CD14-positive monocyte (primary cell): ENCODE data around the gene SUGCT. TPM values are rescaled to one million over a fixed set of nuclear protein-coding genes. Genes with fewer than 3 reads are reported as not detected.

Experiments used
- DNase-seq, 3 donors: peaks; one replicate each; pipeline ENCODE4 v3.0.0-alpha.2; 2011 to 2022
- H2AFZ ChIP-seq: 2 replicates; pipeline ENCODE4 v1.6.0; 2012; ENCODE audit warnings: mild to moderate bottlenecking, low read depth, low read length, inconsistent platforms; ENCODE audit not compliant: insufficient read depth, poor library complexity, severe bottlenecking
- H3K27ac ChIP-seq, 2 donors: 1 replicate in 1 of 2; 2 replicates in 1 of 2; pipeline ENCODE4 v1.5.1; 2012 to 2013; ENCODE audit warnings: low read length in 2 of 2, control low read depth in 1 of 2, inconsistent platforms in 1 of 2, low read depth in 1 of 2, mild to moderate bottlenecking in 1 of 2
- H3K27me3 ChIP-seq, 2 donors: one replicate each; pipeline versions ENCODE4 v1.6.0 to v1.6.1; 2011 to 2013; ENCODE audit warnings: low read length in 2 of 2; ENCODE audit not compliant: control insufficient read depth in 2 of 2, insufficient read depth in 2 of 2
- H3K36me3 ChIP-seq, 2 donors: replicated peaks in 1 of 2; 1 replicate in 1 of 2; 2 replicates in 1 of 2; pipeline versions ENCODE4 v1.5.1 to v1.6.1; 2012 to 2013; ENCODE audit warnings: low read length in 2 of 2, control low read depth in 1 of 2, inconsistent platforms in 1 of 2, mild to moderate bottlenecking in 1 of 2; ENCODE audit not compliant: insufficient read depth in 2 of 2, control insufficient read depth in 1 of 2
- H3K4me1 ChIP-seq, 2 donors: 1 replicate in 1 of 2; 2 replicates in 1 of 2; pipeline versions ENCODE4 v1.5.1 to v1.6.1; 2012 to 2013; ENCODE audit warnings: low read length in 2 of 2, control low read depth in 1 of 2, inconsistent platforms in 1 of 2, mild to moderate bottlenecking in 1 of 2, moderate library complexity in 1 of 2; ENCODE audit not compliant: insufficient read depth in 2 of 2, control insufficient read depth in 1 of 2
- H3K4me2 ChIP-seq: replicated peaks from 2 replicates; pipeline ENCODE3; 2012; ENCODE audit warnings: low read length, moderate library complexity, mild to moderate bottlenecking; ENCODE audit not compliant: poor library complexity, severe bottlenecking; ENCODE audit errors: extremely low read depth
- H3K4me3 ChIP-seq, 3 experiments: fragments of 200-600 bp in 1 of 3; sonication (generic) in 1 of 3; replicated peaks in 1 of 3; 1 replicate in 2 of 3; 2 replicates in 1 of 3; pipeline ENCODE4 v1.5.1; 2011 to 2013; ENCODE audit warnings: low read length in 3 of 3, mild to moderate bottlenecking in 3 of 3, control low read depth in 2 of 3, low read depth in 2 of 3, inconsistent platforms in 1 of 3, moderate library complexity in 1 of 3
- H3K79me2 ChIP-seq: 2 replicates; pipeline ENCODE4 v1.6.0; 2012; ENCODE audit warnings: mild to moderate bottlenecking, control low read depth, inconsistent platforms, low read length, moderate library complexity; ENCODE audit not compliant: insufficient read depth
- H3K9ac ChIP-seq: 2 replicates; pipeline ENCODE4 v1.6.0; 2017; ENCODE audit warnings: low read length, mild to moderate bottlenecking; ENCODE audit not compliant: insufficient read depth, poor library complexity, severe bottlenecking
- H3K9me3 ChIP-seq, 2 donors: replicated peaks in 1 of 2; 1 replicate in 1 of 2; 2 replicates in 1 of 2; pipeline versions ENCODE4 v1.5.1 to v1.6.1; 2012 to 2013; ENCODE audit warnings: low read length in 2 of 2, control low read depth in 1 of 2; ENCODE audit not compliant: control insufficient read depth in 1 of 2, insufficient read depth in 1 of 2
- H4K20me1 ChIP-seq: 2 replicates; pipeline ENCODE4 v1.6.0; 2012; ENCODE audit warnings: mild to moderate bottlenecking, low read length, control low read depth, moderate library complexity; ENCODE audit not compliant: insufficient read depth
- H3K27ac Mint-ChIP-seq, 7 donors: one replicate each; pipeline ENCODE4 v1.8.0; 2020; ENCODE audit warnings: mild to moderate bottlenecking in 7 of 7, mixed read lengths in 7 of 7, moderate library complexity in 6 of 7, inconsistent platforms in 2 of 7
- H3K27me3 Mint-ChIP-seq, 3 donors: one replicate each; pipeline ENCODE4 v1.8.0; 2021 to 2022; ENCODE audit warnings: low read depth in 3 of 3, mild to moderate bottlenecking in 3 of 3, mixed read lengths in 3 of 3, moderate library complexity in 3 of 3, inconsistent platforms in 1 of 3
- H3K36me3 Mint-ChIP-seq, 2 donors: one replicate each; pipeline ENCODE4 v1.8.0; 2020; ENCODE audit warnings: mixed read lengths in 2 of 2, inconsistent platforms in 1 of 2, mild to moderate bottlenecking in 1 of 2
- H3K4me1 Mint-ChIP-seq: one replicate; pipeline ENCODE4 v1.8.0; 2020; ENCODE audit warnings: mild to moderate bottlenecking, mixed read lengths
- H3K4me3 Mint-ChIP-seq, 2 donors: one replicate each; pipeline ENCODE4 v1.8.0; 2020; ENCODE audit warnings: mild to moderate bottlenecking in 2 of 2, mixed read lengths in 2 of 2, moderate library complexity in 1 of 2
- H3K9me3 Mint-ChIP-seq, 7 donors: one replicate each; pipeline ENCODE4 v1.8.0; 2020 to 2022; ENCODE audit warnings: mixed read lengths in 7 of 7, mild to moderate bottlenecking in 6 of 7, moderate library complexity in 6 of 7, inconsistent platforms in 2 of 7
- WGBS: methylation state at CpG from one replicate; pipeline ENCODE4 v1.1.5; 2013; ENCODE audit warnings: missing lambda C conversion rate; ENCODE audit not compliant: insufficient coverage; 5-methylcytosine and 5-hydroxymethylcytosine counted together
- intact Hi-C, 2 donors: fragments of 100-400 bp; cut with micrococcal nuclease; formaldehyde crosslinking; loops; one replicate each; pipeline versions ENCODE4 v1.15.0 to v1.15.1; 2023
- polyA minus RNA-seq: library from RNA; depleted of rRNA, polyadenylated mRNA; stranded (reverse); fragments of >200 nt; gene quantifications from 2 replicates; pipeline ENCODE4 v1.2.3, GENCODE V29; 2012
- polyA plus RNA-seq, 3 donors: library from polyadenylated mRNA; depleted of rRNA in 1 of 3; unstranded in 2 of 3; stranded (reverse) in 1 of 3; fragments of 300-500 nt in 2 of 3; fragments of >200 nt in 1 of 3; fragmentation: Illumina TruSeq in 2 of 3; gene quantifications; 1 replicate in 2 of 3; 2 replicates in 1 of 3; pipeline ENCODE4 v1.2.3, GENCODE V29; 2012 to 2021
- total RNA-seq, 12 experiments: library from RNA in 1 of 12; stranded (reverse) in 1 of 12; fragments of 120-200 nt in 1 of 12; gene quantifications; one replicate each; pipeline ENCODE4 v1.2.4 and lab custom pipeline; 2013 to 2026; ENCODE audit warnings: mixed read lengths in 6 of 12, inconsistent platforms in 1 of 12
- TF ChIP-seq, protein P1 (sequence below): fragments of 200-600 bp; IDR thresholded peaks from one replicate; pipeline ENCODE4 v1.8.0; 2022; ENCODE audit warnings: antibody characterized with exemption, mild to moderate bottlenecking

The SUGCT gene
- total RNA-seq (2013): 0.19 TPM
- polyA plus RNA-seq (not detected), polyA minus RNA-seq (not detected in 2 replicates), total RNA-seq (lab: John Stamatoyannopoulos, UW) (0 to 2.9 (median 0.11) reads per million in 11 experiments)

DNA sequence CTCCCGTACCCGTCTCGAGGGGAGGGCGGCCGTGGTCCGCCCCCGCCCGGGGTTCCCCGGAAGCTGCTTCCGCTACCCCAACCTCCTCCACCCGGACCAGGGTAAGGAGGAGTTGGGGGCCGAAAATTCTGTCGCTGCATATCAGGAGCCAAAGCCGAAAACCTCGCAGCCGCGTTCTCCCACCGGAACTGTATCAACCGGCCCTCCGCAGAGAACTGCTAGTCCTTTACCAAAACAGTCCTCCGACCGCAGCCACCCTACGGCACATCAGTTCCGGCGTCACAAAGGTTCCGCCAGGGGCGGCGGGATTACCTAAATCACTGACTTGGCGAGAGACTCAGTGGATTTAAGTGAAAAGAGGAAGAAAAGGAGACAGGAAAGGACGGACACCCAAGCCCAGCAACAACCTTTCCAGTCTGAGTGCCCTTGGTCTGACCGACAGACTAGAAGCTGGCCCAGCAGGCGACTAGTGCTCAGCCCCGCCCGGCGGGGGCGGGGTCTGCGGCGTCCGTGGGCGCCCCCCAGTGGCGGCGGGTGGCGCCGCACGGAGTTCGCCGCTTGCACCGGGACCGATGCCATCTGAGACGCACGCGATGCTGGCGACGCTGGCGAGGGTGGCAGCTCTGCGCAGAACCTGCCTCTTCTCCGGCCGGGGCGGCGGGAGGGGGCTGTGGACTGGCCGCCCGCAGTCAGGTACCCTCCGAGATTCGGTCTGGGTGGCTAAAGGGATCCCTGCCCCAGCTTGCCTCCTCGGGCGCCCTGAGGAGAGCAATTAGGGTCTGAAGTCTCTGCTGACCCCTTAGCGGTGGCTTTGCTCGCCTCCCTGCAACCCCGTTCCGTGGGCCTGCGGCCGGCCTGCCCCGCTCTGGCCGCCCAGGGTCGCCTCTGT is at the start of gene SUGCT, which contains the start of gene MPLKIP:
Gene SUGCT, plus strand, starts transcription at position 578 of the 889 bp plus-strand sequence.
Gene MPLKIP, minus strand, starts transcription at position 195 of the 889 bp plus-strand sequence. Its CDS starts 55 bp downstream, at position 140.
- H4K20me1 ChIP-seq: peaks cover 24% of the 10 kb centered on the region
- peak within 1 kb of the TSS; percentile 80 to 96 (median 81) for H3K4me3 ChIP-seq
- peak within 1 kb of the TSS; percentile 99 for H2AFZ ChIP-seq
- Mint-ChIP-seq H3K4me1 (peaks cover 24% of the 10 kb centered on the region), H3K9me3 (peaks cover 0 to 13% (median 9%) of the 10 kb centered on the region in 7 donors), H3K36me3 (peaks cover 0 to 5% of the 10 kb centered on the region in 2 donors), H3K4me3 (peak within 1 kb of the TSS; percentile 91 to 96), H3K27ac (peak within 1 kb of the TSS; percentile 94 to 99 (median 97)), H3K27me3 (peaks cover 16 to 27% (median 18%) of the 10 kb centered on the region in 3 donors)
- TF ChIP-seq, protein P1, sequence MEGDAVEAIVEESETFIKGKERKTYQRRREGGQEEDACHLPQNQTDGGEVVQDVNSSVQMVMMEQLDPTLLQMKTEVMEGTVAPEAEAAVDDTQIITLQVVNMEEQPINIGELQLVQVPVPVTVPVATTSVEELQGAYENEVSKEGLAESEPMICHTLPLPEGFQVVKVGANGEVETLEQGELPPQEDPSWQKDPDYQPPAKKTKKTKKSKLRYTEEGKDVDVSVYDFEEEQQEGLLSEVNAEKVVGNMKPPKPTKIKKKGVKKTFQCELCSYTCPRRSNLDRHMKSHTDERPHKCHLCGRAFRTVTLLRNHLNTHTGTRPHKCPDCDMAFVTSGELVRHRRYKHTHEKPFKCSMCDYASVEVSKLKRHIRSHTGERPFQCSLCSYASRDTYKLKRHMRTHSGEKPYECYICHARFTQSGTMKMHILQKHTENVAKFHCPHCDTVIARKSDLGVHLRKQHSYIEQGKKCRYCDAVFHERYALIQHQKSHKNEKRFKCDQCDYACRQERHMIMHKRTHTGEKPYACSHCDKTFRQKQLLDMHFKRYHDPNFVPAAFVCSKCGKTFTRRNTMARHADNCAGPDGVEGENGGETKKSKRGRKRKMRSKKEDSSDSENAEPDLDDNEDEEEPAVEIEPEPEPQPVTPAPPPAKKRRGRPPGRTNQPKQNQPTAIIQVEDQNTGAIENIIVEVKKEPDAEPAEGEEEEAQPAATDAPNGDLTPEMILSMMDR: peak; percentile 99
- H3K9ac ChIP-seq: peak within 1 kb of the TSS; percentile 96
- H3K27ac ChIP-seq: peak within 1 kb of the TSS; percentile 83 to 94
- H3K79me2 ChIP-seq: peaks cover 48% of the 10 kb centered on the region
- peaks cover 3 to 19% of the 10 kb centered on the region in 2 donors for H3K27me3 ChIP-seq
- DNase-seq: peak; percentile 85 to 88 (median 86)
- peaks cover 0 to 2% of the 10 kb centered on the region in 2 donors for H3K9me3 ChIP-seq
- peak within 1 kb of the TSS; percentile 92 for H3K4me2 ChIP-seq
- WGBS: under 1% methylated on average over 57 of the region's 75 CpGs
- H3K36me3 ChIP-seq: peaks cover 0 to 3% of the 10 kb centered on the region in 2 donors
- intact Hi-C loops: loop anchor here (10.0 kb wide), 1 partner anchor 180 kb away; the partner anchor contains the start of gene CDK13 (in 2 of the 2)
- H3K4me1 ChIP-seq: peaks cover 15 to 18% of the 10 kb centered on the region in 2 donors

DNA sequence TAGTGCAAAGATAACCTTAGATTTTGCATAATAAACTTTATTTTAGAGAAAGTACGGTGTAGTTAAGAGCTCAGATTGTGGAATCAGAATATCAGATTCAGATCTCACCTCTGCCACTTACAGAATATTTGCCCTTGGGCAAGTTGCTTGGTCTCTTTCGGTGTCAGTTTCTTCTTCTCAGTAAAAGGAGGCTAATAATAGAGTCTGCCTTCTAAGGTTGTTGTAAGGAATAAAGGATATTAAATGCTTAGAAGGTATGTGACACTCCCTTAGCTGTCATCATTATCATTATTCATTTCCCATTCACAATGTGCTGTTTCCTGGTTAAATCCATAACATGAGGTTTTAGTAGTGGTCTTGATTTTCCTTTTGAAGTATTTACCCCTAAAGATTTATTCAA is 42.6 kb upstream of the SUGCT start:
- Histone ChIP-seq H3K27ac (no peak overlapping the region), H3K27me3 (no peaks in the 10 kb centered on the region), H2AFZ (no peak overlapping the region), H3K9me3 (no peaks in the 10 kb centered on the region), H3K79me2 (no peaks in the 10 kb centered on the region), H3K36me3 (peaks cover 83 to 95% of the 10 kb centered on the region in 2 donors), H3K9ac (no peak overlapping the region), H3K4me2 (no peak overlapping the region), H3K4me1 (no peaks in the 10 kb centered on the region), H4K20me1 (peaks cover 8% of the 10 kb centered on the region), H3K4me3 (no peak overlapping the region)
- no peaks in the 10 kb centered on the region for H3K4me1 Mint-ChIP-seq
- no peak overlapping the region for H3K4me3 Mint-ChIP-seq
- no peak for DNase-seq
- TF ChIP-seq, protein P1: no peak
- intact Hi-C loops: no loop called here
- no peaks in the 10 kb centered on the region for H3K27me3 Mint-ChIP-seq
- WGBS: no CpG with 5 or more reads among the region's 2 CpGs
- peaks cover 66 to 89% of the 10 kb centered on the region in 2 donors for H3K36me3 Mint-ChIP-seq
- peaks cover 0 to 2% (median 0%) of the 10 kb centered on the region in 7 donors for H3K9me3 Mint-ChIP-seq
- H3K27ac Mint-ChIP-seq: no peak overlapping the region
